Measurements from ENCODE around the gene UBAC2.

UBAC2 gene

DNA sequence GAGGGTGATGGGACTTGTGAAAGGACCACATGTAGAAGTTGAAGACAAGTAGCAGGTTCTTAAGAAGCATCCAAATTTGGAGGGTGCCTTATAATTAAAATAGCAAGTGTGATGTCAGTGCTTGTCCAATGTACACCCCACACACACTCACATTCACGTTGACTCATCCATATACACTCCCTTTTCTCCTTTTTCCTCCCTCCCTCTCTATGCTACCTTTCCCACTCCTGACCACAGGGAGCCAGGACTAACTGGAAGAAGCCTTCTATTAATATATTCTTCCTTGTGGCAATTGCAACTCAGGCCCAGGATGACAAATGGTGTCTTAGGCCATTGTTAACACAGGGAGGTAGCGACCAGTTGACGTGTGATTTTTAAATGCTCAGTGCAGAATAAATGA is 122.8 kb downstream of the UBAC2 start:
- H3K27me3 ChIP-seq: no peaks in the 10 kb centered on the region
- DNase-seq: no peak
- TF ChIP-seq, protein P1, sequence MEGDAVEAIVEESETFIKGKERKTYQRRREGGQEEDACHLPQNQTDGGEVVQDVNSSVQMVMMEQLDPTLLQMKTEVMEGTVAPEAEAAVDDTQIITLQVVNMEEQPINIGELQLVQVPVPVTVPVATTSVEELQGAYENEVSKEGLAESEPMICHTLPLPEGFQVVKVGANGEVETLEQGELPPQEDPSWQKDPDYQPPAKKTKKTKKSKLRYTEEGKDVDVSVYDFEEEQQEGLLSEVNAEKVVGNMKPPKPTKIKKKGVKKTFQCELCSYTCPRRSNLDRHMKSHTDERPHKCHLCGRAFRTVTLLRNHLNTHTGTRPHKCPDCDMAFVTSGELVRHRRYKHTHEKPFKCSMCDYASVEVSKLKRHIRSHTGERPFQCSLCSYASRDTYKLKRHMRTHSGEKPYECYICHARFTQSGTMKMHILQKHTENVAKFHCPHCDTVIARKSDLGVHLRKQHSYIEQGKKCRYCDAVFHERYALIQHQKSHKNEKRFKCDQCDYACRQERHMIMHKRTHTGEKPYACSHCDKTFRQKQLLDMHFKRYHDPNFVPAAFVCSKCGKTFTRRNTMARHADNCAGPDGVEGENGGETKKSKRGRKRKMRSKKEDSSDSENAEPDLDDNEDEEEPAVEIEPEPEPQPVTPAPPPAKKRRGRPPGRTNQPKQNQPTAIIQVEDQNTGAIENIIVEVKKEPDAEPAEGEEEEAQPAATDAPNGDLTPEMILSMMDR (IDR thresholded peaks at IDR 0.05; ENCODE audit: low read depth, low read length): no peak
- H3K9me3 ChIP-seq: no peaks in the 10 kb centered on the region
- H3K36me3 ChIP-seq: peaks cover 3% of the 10 kb centered on the region; the same call in 1 of the 2 replicates
- no peak overlapping the region for H3K4me3 ChIP-seq (ENCODE audit: low read depth, low read length)
- no peaks in the 10 kb centered on the region for H3K4me1 ChIP-seq

DNA sequence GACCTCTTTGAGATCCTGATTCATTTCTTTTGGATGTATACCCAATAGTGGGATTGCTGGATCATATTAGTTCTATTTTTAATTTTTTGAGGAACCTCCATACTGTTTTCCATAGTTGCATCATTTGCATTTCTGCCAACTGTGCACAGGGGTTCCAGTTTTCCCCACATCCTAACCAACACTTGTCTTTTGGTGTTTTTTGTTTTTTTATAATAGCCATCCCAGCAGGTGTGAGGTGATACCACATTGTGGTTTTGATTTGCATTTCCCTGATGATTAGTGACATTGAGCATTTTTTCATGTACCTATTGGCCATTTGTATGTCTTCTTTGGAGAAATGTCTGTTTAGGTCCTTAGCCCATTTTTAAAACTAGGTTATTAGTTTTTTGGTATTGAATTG is 125.4 kb downstream of the UBAC2 start:
- Histone ChIP-seq H3K9me3 (no peaks in the 10 kb centered on the region), H3K36me3 (peaks cover 3% of the 10 kb centered on the region; the same call in 1 of the 2 replicates), H3K4me3 (ENCODE audit: low read depth, low read length) (no peak overlapping the region), H3K4me1 (no peaks in the 10 kb centered on the region), H3K27me3 (no peaks in the 10 kb centered on the region)
- DNase-seq: no peak
- TF ChIP-seq, protein P1 (IDR thresholded peaks at IDR 0.05; ENCODE audit: low read depth, low read length): no peak

DNA sequence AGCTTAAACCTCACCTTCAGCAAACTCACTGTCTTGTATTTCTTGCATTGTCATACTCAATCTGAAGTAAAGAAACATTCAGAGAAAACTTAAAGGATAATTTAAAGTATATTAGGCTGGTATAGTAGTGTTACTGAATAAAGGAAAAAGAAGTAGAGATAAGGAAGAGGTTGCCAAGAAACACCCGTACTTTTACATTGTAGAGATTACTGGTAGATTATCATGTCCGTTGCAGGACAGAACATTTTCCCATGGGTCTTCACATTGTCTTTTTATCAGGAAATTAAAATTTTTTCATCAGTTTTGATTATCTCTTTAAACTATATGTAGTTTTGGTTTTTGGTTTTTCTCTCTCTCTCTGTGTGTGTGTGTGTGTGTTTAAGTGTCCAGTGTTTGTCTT is 126.5 kb downstream of the UBAC2 start:
- TF ChIP-seq, protein P1 (IDR thresholded peaks at IDR 0.05; ENCODE audit: low read depth, low read length): no peak
- no peaks in the 10 kb centered on the region for H3K4me1 ChIP-seq
- H3K4me3 ChIP-seq (ENCODE audit: low read depth, low read length): no peak overlapping the region
- no peaks in the 10 kb centered on the region for H3K27me3 ChIP-seq
- H3K36me3 ChIP-seq: peaks cover 3% of the 10 kb centered on the region; the same call in 1 of the 2 replicates
- H3K9me3 ChIP-seq: no peaks in the 10 kb centered on the region
- no peak for DNase-seq

DNA sequence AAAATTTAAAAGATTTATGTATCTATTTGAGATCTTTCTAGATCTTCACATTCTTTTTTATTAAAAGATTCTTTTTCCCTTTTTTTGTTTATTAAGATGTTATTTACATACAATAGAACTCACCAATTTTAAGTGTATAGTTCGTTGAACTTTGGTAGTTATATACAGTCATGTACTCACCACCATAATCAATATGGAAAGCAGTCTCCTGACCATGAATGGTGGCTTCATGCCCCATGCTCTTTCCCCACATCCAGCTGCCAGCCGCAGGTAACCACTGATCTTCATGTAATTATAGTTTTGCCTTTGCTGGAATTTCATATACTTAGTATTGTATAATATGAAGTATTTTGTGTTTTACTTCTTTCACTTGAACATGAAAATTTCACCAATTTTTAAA is 127.1 kb downstream of the UBAC2 start:
- no peak for DNase-seq
- Histone ChIP-seq H3K4me3 (ENCODE audit: low read depth, low read length) (no peak overlapping the region), H3K36me3 (peaks cover 3% of the 10 kb centered on the region; the same call in 1 of the 2 replicates), H3K27me3 (no peaks in the 10 kb centered on the region), H3K4me1 (peaks cover 2% of the 10 kb centered on the region), H3K9me3 (no peaks in the 10 kb centered on the region)
- TF ChIP-seq, protein P1 (IDR thresholded peaks at IDR 0.05; ENCODE audit: low read depth, low read length): no peak

DNA sequence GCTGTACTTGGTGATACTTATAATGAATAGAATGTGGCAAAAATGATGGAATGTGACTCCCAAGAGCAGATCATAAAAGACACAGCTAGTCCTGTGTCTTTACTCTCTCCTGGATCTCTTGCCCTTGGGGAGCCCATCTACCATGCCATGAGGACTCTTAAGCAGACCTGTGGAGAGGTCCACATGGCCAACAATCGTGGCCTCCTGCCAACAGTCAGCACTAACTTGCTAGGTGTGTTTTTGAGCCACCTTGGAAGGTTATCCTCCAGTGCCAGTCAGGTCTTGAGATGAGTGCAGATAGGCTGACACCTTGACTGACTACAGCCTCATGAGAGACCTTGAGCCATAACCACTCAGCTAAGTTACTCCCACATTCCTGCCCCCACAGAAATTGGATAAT is 128.8 kb downstream of the UBAC2 start:
- TF ChIP-seq, protein P1 (IDR thresholded peaks at IDR 0.05; ENCODE audit: low read depth, low read length): no peak
- no peaks in the 10 kb centered on the region for H3K27me3 ChIP-seq
- peaks cover 3% of the 10 kb centered on the region; the same call in 1 of the 2 replicates for H3K36me3 ChIP-seq
- no peaks in the 10 kb centered on the region for H3K9me3 ChIP-seq
- peaks cover 3% of the 10 kb centered on the region for H3K4me1 ChIP-seq
- no peak overlapping the region for H3K4me3 ChIP-seq (ENCODE audit: low read depth, low read length)
- DNase-seq: no peak

DNA sequence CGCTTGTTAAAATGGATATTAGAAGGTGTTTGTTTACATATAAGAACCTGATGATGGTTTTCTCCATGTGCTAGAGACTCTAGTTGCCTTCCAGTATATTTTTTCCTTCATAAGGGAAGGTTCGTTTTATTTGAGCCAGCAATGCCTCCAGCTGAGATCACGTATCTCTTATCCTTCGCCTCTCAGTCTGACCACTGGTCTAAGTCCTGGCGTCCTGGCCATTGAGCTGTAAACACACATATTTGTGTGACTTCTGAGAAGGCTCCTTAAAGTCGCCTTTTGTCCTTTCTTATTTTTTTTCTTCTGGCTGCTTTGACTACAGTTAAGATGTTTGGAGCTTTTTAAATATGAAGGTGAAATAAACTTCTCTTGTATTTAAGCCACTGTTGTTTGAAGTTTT is 130.3 kb downstream of the UBAC2 start:
- TF ChIP-seq, protein P1 (IDR thresholded peaks at IDR 0.05; ENCODE audit: low read depth, low read length): no peak
- Histone ChIP-seq H3K4me3 (ENCODE audit: low read depth, low read length) (no peak overlapping the region), H3K9me3 (no peaks in the 10 kb centered on the region), H3K4me1 (peaks cover 3% of the 10 kb centered on the region), H3K36me3 (peaks cover 3% of the 10 kb centered on the region; the same call in 1 of the 2 replicates), H3K27me3 (no peaks in the 10 kb centered on the region)
- no peak for DNase-seq
